Fibroblast of mammary gland (primary cell): ENCODE data around the gene IL6R.
A peak's percentile ranks its signal among the peaks of the same experiment; 100 is the strongest.

ENCODE experiments used
- DNase-seq: peaks from one replicate; pipeline ENCODE4 v3.0.0-alpha.2; 2010; ENCODE audit warnings: low read depth
- H3K4me3 ChIP-seq: 2 replicates; pipeline ENCODE4 v1.5.1; 2011; ENCODE audit warnings: low read depth, mild to moderate bottlenecking, low read length, moderate library complexity; ENCODE audit not compliant: control insufficient read depth
- CTCF ChIP-seq: conservative IDR thresholded peaks from 2 replicates; pipeline ENCODE4 v1.5.1; 2011; ENCODE audit warnings: low read depth, low read length, inconsistent platforms; ENCODE audit not compliant: control insufficient read depth, insufficient read depth

Gene IL6R

GRCh38 chr1:154400381-154400801, 4.8 kb upstream of the IL6R start:
- no peak overlapping the region for H3K4me3 ChIP-seq
- no peak for DNase-seq
- no peak for TF ChIP-seq CTCF

DNA sequence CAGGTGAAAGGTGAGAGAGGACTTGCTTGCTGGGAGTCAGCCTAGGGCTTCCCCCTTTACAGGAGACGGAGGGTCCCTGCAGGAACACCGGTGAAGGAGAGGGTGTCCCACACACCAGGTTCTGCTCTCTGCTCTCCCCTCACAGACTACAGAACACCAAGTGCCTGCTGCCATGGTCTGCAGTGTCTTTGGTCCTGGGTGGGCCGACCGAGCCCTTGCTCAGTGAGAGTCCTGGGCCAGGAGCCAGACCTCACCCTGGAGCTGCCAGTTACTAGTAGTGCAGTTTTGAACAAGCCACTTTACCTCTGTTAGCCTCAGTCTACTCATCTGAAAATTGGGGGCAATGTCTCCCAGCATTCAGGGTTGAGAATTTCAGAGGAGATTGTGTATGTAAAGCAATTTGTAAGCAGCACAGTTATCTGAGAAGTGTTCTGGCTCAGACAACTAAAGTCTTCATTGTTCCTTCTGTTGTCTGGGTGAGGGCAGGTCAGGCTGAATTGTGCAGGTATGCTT, 2.7 kb upstream of the IL6R start:
- H3K4me3 ChIP-seq: no peak overlapping the region
- no peak for DNase-seq
- TF ChIP-seq CTCF: no peak

GRCh38 chr1:154403261-154403943, 1.7 kb upstream of the IL6R start:
- no peak for TF ChIP-seq CTCF
- no peak overlapping the region for H3K4me3 ChIP-seq
- no peak for DNase-seq

DNA sequence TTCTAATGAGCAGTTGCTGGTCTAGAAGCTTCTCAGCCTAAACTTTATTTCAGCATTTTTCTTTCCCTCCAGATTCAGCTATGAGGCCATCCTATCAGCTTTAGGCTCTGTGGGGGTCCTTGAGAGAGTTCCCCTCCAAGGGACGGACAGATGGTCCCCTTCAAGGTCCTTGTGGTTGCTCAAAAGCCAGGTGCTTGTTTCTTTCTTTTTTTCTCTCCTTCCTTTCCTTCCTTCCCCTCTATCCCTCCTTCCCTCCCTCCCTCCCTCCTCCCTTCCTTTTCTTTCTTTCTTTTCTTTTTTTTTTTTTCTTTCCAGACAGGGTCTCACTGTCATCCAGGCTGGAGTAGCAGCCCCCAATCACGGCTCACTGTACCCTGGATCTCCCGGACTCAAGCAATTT, 1.2 kb upstream of the IL6R start:
- no peak for DNase-seq
- no peak overlapping the region for H3K4me3 ChIP-seq
- no peak for TF ChIP-seq CTCF

DNA sequence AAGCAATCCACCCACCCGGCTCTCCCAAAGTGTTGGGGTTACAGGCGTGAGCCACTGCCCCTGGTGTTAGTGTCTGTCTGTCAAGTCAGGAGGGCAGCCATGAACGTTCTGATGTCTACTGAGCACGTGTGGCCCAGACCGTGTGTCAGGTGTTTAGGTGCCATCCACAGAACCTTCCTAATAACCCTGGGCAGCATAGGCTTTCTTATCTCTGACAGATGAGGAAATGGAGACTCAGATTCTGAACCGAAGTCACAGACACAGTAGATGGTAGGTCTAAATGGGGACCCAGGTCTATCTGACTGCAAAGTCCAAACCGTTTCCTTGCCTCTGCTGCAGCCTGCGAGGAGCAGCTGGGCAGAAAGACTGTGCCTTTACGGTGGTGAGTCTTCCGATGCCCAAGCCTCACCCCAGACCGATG, 622 bp upstream of the IL6R start:
- DNase-seq: no peak
- TF ChIP-seq CTCF: no peak
- peak overlapping the region; percentile 52 for H3K4me3 ChIP-seq

DNA sequence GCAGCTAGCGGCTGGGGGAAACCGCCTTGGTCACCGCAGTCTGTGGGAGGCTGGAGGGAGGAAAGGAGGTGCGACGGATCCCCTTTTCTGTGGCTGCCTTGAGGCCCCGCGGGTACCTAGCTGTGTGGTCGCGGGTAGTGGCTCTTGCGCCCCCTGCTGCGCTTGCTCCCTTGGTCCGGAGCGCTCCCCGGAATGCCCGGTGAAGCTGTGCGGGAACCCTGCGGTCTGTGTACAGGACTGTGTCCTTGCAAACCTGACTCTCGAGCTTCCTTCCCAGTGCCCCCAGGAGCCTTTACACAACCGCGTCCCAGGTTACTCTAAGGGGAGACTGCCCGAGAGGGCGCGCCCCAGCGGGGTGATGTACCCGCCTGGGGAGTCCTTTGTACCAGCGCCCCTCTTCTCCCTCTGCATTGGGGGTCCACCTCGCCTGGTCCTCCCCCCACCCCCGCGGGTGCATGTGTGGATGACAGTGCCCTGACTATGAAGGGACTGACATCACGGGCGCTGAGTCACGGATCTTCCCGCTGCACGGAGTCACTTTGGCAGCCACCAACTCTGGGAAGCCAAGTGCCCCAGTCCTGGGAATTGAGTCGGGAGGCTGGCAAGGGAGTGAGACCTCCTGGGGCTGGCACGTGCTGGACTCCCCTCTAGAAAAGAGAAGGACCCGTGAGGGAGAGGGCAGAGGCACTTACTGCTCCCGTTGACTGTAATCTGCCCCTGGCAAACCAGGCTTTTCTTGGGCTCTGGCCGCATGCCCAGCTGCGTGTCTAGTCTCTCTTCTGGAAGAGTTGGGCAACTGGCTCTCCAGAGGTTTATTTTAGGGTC, 816 bp downstream of the IL6R start:
- peak; percentile 77 for DNase-seq
- peak overlapping the region; percentile 56 for H3K4me3 ChIP-seq
- TF ChIP-seq CTCF: peak; percentile 27
